ENCODE data around the gene DCP1A.

DNA sequence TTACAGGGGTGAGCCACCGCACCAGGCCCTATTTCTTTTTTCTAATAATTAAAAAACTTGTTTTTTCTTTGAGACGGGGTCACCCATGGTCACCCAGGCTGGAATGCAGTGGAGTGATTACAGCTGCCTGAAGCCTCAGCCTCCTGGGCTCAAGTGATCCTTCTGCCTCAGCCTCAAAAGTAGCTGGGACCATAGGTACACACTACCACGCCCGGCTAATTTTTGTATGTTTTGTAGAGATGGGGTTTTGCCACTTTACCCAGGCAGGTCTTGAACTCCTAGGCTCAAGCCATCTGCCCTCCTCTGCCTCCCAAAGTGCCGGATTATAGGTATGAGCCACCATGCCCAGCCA is 90.7 kb downstream of the DCP1A start:
- no peak for TF ChIP-seq CTCF (IDR thresholded peaks at IDR 0.05; ENCODE audit: insufficient read depth, low read depth, low read length)
- no peak for TF ChIP-seq EZH2 (IDR thresholded peaks at IDR 0.05; ENCODE audit: insufficient read depth, low read length)
